Ishikawa (cell line): ENCODE measurements around the gene MSL2.

Experiments
- CEBPB ChIP-seq: IDR thresholded peaks from 2 replicates; pipeline ENCODE4 v1.6.1; 2012
- CREB1 ChIP-seq: IDR thresholded peaks from 2 replicates; pipeline ENCODE4 v1.6.1; 2012; ENCODE audit warnings: low read depth
- EGR1 ChIP-seq: IDR thresholded peaks from 2 replicates; pipeline ENCODE4 v1.6.1; 2012
- EP300 ChIP-seq: IDR thresholded peaks from 2 replicates; pipeline ENCODE4 v1.6.1; 2012; ENCODE audit warnings: borderline replicate concordance
- FOXM1 ChIP-seq: IDR thresholded peaks from 2 replicates; pipeline ENCODE4 v1.6.1; 2012; ENCODE audit warnings: low read depth, borderline replicate concordance
- NFIC ChIP-seq: IDR thresholded peaks from 2 replicates; pipeline ENCODE4 v1.6.1; 2012
- RAD21 ChIP-seq: IDR thresholded peaks from 2 replicates; pipeline ENCODE4 v1.6.1; 2012; ENCODE audit warnings: low read depth
- TAF1 ChIP-seq: IDR thresholded peaks from 2 replicates; pipeline ENCODE4 v1.6.1; 2012; ENCODE audit warnings: low read depth, mild to moderate bottlenecking
- TCF12 ChIP-seq: IDR thresholded peaks from 2 replicates; pipeline ENCODE4 v1.6.1; 2012; ENCODE audit warnings: low read depth
- TEAD4 ChIP-seq: IDR thresholded peaks from 2 replicates; pipeline ENCODE4 v1.6.1; 2012
- YY1 ChIP-seq: IDR thresholded peaks from 2 replicates; pipeline ENCODE4 v1.6.1; 2012; ENCODE audit warnings: low read depth
- ZBTB7A ChIP-seq: IDR thresholded peaks from 2 replicates; pipeline ENCODE4 v1.6.1; 2012; ENCODE audit warnings: low read depth
- TF ChIP-seq, protein P1 (sequence below): IDR thresholded peaks from 2 replicates; pipeline ENCODE4 v1.6.1; 2012; ENCODE audit warnings: low read depth, mild to moderate bottlenecking
- TF ChIP-seq, protein P2 (sequence below): IDR thresholded peaks from 2 replicates; pipeline ENCODE4 v1.6.1; 2012
- TF ChIP-seq, protein P3 (sequence below): IDR thresholded peaks from 2 replicates; pipeline ENCODE4 v1.6.1; 2012

Gene MSL2

DNA sequence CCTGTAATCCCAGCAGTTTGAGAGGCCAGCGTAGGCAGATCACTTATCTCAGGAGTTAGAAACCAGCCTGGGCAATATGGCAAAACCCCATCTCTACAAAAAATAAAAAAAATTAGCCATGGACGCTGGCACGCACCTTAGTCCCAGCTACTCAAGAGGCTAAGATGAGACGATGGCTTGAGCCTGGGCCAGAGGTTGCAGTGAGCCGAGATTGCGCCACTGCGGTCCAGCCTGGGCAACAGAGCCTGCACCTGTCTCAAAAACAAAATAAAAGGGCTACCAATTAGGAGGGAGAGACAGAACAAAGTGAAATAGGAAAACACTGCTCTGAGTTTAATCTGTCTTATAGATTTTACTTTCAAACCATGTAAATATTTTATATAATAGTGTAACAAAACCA is 33.8 kb downstream of the MSL2 start:
- no peak for TF ChIP-seq ZBTB7A
- TF ChIP-seq TCF12 = no peak
- TF ChIP-seq, protein P1, sequence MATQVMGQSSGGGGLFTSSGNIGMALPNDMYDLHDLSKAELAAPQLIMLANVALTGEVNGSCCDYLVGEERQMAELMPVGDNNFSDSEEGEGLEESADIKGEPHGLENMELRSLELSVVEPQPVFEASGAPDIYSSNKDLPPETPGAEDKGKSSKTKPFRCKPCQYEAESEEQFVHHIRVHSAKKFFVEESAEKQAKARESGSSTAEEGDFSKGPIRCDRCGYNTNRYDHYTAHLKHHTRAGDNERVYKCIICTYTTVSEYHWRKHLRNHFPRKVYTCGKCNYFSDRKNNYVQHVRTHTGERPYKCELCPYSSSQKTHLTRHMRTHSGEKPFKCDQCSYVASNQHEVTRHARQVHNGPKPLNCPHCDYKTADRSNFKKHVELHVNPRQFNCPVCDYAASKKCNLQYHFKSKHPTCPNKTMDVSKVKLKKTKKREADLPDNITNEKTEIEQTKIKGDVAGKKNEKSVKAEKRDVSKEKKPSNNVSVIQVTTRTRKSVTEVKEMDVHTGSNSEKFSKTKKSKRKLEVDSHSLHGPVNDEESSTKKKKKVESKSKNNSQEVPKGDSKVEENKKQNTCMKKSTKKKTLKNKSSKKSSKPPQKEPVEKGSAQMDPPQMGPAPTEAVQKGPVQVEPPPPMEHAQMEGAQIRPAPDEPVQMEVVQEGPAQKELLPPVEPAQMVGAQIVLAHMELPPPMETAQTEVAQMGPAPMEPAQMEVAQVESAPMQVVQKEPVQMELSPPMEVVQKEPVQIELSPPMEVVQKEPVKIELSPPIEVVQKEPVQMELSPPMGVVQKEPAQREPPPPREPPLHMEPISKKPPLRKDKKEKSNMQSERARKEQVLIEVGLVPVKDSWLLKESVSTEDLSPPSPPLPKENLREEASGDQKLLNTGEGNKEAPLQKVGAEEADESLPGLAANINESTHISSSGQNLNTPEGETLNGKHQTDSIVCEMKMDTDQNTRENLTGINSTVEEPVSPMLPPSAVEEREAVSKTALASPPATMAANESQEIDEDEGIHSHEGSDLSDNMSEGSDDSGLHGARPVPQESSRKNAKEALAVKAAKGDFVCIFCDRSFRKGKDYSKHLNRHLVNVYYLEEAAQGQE = no peak
- no peak for TF ChIP-seq RAD21
- no peak for TF ChIP-seq NFIC
- TF ChIP-seq YY1 = no peak
- TF ChIP-seq FOXM1 = no peak
- TF ChIP-seq, protein P2, sequence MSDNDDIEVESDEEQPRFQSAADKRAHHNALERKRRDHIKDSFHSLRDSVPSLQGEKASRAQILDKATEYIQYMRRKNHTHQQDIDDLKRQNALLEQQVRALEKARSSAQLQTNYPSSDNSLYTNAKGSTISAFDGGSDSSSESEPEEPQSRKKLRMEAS = no peak
- TF ChIP-seq CREB1 = no peak
- TF ChIP-seq EP300 = no peak
- TF ChIP-seq EGR1 = no peak
- TF ChIP-seq CEBPB = no peak
- no peak for TF ChIP-seq TEAD4
- no peak for TF ChIP-seq TAF1
- TF ChIP-seq, protein P3, sequence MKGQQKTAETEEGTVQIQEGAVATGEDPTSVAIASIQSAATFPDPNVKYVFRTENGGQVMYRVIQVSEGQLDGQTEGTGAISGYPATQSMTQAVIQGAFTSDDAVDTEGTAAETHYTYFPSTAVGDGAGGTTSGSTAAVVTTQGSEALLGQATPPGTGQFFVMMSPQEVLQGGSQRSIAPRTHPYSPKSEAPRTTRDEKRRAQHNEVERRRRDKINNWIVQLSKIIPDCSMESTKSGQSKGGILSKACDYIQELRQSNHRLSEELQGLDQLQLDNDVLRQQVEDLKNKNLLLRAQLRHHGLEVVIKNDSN = no peak

DNA sequence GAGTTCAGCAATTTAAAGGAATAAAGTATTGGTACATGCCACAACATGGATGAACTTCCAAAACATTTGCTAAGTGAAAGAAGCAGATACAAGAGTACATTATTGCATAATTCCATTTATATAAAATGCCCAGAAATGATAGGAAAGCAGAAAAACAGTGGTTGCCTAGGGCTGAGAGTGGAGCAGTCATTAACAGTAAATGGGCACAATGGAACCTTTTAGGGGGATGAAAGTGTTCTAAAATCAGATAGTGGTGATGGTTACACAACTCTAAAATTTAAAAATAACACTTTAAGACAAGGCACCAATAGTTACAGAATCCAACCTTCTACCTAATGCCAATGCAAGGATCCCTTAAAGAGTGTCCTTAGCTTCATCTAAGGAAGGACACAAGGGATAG is 34.6 kb downstream of the MSL2 start:
- TF ChIP-seq EGR1 (no peak), TEAD4 (no peak), ZBTB7A (no peak), CREB1 (no peak), FOXM1 (no peak), TCF12 (no peak), RAD21 (no peak), TAF1 (no peak), CEBPB (no peak), EP300 (no peak), NFIC (no peak)
- TF ChIP-seq, protein P1 = no peak
- TF ChIP-seq, protein P2 = no peak

DNA sequence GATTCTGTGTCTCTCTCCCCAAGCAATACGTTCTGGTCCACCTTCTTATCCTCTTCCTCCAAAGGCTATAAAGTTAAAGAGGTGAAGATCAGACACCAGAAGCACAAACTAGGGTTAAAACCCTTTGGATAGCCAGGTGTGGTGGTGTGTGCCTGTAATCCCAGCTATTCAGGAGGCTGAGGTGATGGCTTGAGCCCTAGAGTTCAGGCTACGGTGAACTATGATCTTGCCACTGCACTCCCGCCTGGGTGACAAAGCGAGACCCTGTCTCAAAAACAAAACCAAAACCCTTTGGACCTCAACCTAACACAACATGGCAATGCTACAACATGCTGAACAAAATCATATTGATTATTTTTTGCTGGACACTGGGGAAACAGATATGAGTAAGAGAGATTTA is 43.2 kb downstream of the MSL2 start:
- TF ChIP-seq YY1 = no peak
- no peak for TF ChIP-seq TEAD4
- no peak for TF ChIP-seq EP300
- no peak for TF ChIP-seq ZBTB7A
- no peak for TF ChIP-seq CEBPB
- no peak for TF ChIP-seq CREB1
- TF ChIP-seq, protein P2 = no peak
- TF ChIP-seq TAF1 = no peak
- TF ChIP-seq NFIC = no peak
- TF ChIP-seq, protein P1 = no peak
- no peak for TF ChIP-seq FOXM1
- TF ChIP-seq EGR1 = no peak
- no peak for TF ChIP-seq RAD21
- TF ChIP-seq, protein P3 = no peak
- TF ChIP-seq TCF12 = no peak

DNA sequence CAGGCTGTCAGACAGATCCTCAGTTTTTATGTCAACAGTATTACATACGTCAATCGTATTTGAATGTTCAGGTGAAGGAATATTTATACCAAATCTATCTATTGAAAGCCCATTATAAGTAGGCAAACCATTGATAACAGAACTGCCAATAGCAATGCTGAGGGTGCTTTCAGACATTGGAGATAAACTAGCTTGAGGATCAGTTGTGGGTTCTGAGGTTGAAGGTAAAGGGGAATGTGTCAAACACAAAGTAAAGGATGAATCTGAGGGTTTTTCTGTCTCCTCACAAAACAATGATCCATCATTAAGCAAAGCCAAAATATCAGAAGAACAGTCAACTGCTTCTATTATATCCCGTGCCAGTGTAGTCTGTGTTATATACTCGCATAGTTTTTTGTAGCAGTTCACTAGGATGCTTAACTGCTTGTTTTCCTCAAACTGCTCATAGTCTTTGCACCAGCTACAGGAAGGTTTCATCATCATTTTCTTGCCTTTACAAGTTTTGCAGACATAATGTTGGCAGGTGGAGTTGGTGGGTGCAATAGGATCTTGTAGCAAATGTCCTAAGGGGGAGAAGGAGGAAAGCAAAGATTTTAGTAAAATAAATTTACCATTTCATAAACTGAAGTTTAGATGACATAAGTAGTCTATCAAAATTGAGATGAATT is 43.8 kb downstream of the MSL2 start:
- TF ChIP-seq EP300 = no peak
